NCI-H2196 treated with DMSO at 0.1 percent for 48 hours (cell line): ENCODE results near the gene REXO1.

Source experiments
- DNase-seq: peaks from one replicate; lab custom pipeline; 2025; ENCODE audit not compliant: unreplicated experiment; lab: John Stamatoyannopoulos, UW

The REXO1 gene

DNA sequence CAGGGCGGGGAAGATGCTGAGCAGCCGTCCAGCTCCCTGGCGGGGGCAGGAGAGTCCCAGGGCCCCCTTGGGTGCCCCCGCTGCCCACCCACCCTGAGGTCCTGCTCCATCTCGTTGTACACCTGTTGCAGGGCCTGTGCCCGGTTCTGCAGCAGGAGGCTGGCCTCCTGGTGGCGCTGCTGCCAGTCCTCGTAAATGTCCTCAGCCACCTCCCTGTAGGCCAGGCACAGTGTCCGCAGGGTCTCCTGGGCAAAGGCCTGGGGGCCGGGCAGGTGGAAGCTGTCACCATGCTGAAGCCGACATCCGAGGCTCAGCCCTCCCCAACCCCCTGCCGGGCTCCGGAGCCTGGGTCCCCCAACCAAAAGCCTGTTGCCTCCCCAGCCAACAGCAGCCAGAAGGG, 56.4 kb downstream of the REXO1 start:
- no peak for DNase-seq

DNA sequence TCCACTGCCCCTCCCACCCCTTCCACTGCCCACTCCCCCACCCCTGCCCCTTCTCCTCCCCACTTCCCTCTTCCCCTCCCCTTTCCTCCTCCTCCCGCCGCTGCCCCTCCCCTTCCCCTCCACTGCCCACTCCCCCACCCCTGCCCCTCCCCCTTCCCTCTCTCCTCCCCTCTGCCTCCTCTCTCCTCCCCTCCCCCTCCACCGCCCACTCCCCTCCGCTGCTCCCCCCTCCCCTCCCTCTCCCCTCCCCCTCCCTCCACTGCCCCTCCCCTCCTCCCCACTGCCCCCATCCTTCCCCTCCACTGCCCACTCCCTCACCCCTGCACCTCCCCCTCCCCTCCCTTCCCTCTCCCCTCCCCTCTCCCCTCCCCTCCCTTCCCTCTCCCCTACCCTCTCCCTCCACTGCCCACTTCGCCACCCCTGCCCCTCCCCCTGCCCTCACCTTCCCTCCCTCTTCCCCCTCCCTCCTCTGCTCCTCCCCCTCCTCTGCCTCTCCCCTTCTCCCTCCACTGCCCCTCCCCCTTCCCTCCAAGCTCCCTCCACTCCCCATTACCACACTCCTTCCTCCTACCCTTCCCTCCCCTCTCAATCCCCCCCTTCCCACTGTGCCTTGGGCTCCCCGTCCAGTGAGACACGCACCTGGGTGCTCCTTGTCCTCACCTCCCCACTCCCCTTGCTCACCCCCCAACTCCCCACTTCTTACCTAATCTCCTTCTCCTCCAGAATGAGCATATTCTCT, 58.1 kb downstream of the REXO1 start:
- DNase-seq, result no peak

- no peak for DNase-seq
These were observed 58.8 kb downstream of the REXO1 start for GRCh38 chr19:1789261-1790041.

DNA sequence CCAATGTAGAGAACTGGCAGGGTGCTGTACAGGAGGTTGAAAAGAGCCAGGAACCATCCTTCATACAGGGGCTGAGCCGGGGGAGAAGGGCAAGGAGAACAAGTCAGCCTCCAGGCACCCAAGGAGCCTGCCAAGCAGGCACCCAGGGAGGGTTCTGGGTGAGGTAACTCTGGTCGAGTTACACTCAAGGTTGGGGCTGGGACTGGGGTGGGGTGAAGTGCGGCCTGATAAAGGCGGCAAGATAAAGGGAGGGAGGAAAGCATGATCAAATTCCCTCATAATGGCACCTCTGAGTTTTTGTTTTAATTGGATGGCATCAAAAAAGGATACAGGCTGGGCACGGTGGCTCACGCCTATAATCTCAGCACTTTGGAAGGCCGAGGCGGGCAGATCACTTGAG, 61.2 kb downstream of the REXO1 start:
- DNase-seq, result no peak

DNA sequence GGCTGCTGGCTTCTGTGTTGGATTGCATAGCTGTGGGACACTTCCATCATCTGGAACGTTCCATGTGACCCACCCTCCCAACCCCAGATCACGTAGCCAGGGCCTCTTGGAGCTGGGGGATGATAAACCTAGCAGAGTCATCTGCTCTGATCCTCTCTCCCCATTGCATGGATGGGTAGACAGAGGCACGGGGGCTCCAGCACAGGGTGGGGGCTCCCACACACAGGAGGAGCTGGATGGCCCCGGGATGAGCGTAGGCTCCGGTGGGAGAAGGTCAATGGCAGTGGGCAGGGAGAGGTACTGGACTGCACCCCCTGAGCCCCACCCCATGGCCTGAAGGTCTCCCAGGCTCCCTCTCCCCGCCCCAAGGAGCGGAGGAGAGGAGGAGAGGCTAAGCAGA, 61.6 kb downstream of the REXO1 start:
- no peak for DNase-seq

- DNase-seq, result no peak
These were observed 63.0 kb downstream of the REXO1 start for GRCh38 chr19:1785310-1785709.

- no peak for DNase-seq
These were observed 64.4 kb downstream of the REXO1 start for GRCh38 chr19:1783874-1784273.

- DNase-seq, result no peak
These were observed 64.9 kb downstream of the REXO1 start for GRCh38 chr19:1783354-1783753.

DNA sequence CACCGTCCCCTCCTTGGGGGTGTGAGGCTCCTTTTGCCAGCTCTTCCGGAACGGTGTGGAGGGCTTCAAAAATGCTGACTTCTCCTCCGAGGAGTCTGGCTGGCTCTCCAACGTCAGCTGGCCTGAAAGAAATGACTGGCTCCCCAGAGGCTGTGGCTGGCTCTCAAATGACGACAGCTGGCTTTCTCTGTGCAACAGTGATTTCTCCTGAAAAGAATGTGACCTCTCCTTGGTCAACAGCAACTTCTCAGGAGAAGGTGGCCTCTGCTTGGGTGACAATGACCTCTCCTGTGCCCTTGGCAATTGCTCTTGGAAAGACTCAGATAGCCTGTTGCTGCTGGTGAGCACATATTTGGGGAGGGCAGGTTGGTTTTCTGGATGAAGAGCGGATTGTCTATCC, 65.8 kb downstream of the REXO1 start:
- DNase-seq, result no peak

DNA sequence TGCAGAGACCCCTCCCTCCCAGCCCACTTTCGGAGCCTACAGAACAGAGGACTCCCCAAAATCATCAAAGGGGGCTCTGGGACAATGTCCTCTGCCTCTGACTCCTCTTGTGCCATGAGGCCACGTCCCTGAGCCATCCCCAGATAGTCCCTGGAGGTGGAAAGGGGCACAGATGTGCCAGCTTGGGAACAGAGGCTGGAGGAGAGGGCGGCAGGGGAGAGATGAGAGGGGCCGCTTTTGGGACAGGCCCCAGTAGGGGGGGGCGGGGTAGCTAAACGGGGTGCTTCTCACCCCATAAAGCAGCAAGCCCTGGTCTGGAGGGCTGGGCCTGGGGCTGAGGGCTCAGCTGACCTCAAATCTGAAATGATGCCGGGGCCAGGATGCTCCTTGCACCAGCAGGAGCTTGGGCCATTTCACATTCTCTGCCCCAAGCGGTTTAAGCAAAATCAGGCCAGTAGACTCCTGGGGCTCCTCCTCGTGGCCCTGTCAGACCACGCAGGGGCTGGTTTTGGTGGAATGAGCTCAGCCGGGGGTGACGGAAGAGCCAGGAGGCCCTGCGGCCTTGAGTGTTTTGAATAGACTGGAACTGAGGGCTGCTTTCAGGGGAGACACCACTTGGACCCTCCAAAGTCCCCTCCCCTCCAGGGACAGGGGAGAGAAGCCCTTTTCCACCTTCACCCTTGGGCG, 67.9 kb downstream of the REXO1 start:
- DNase-seq, result no peak

- DNase-seq, result no peak
These were observed 68.7 kb downstream of the REXO1 start for GRCh38 chr19:1779574-1779973.

GRCh38 chr19:1777149-1777548, 71.1 kb downstream of the REXO1 start:
- DNase-seq, result no peak

GRCh38 chr19:1776606-1777147, 71.6 kb downstream of the REXO1 start:
- no peak for DNase-seq

DNA sequence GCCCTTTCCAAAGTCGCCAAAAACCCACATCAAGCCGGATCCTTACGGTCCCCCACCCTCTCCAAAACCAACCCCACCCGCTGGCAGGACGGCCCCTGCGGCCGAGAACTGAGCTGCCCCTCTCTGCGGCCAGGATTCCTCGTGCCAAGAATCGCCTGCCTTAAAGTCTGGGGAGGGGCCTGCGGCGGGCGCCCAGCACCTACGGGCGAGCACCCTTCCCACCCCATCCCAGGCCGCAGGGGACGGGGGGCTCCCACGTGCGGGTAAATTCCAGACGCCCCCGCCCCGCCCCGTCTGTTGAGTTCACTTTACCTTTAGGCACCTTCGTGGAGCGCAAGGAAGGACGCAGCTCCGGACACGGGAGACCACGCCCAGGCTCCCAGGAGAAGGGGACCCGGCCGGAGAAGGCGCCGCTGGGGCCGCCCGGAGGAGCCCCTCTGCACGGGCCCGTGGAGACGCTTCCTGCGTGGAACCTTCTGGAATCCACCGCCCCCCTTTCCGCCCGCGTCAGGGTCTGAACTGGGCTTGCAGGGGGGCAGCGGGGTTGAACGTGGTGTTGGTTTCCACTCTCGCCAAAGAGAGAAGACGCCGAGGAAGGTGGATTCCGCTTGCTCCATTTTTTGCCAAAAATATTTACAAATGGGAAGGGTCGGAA, 72.2 kb downstream of the REXO1 start:
- no peak for DNase-seq

DNA sequence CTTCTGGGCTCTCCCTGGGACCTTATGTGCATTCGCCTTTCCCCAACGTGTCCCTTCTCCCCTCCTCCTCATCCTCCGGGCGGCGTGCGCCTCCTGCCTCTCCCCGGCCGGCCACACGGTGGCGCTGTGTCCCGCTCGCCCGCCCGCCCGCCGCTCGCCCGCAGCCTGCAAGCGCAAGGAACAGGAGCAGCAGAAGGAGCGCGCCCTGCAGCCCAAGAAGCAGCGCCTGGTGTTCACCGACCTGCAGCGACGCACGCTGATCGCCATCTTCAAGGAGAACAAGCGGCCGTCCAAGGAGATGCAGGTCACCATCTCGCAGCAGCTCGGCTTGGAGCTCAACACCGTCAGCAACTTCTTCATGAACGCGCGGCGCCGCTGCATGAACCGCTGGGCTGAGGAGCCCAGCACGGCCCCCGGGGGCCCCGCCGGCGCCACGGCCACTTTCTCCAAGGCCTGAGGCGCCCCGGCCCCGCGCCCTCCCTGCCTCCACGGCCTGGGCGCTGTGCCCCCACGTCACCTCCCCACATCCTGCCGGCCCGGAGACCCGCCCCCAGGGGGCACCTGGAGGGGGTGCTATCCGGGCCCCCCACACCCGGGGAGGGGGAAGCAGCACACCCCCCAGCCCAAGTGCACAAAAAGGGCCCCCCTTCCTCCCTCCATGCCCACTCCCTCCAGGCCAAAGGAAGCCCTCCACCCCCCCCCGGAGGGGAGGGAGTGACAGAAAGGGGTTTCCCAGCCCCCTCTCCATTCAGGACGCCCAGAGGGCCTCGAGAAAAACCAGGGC, 73.1 kb downstream of the REXO1 start:
- DNase-seq, result no peak

GRCh38 chr19:1773184-1773583, 75.1 kb downstream of the REXO1 start:
- no peak for DNase-seq

GRCh38 chr19:1770866-1771576, 77.3 kb downstream of the REXO1 start:
- DNase-seq, result no peak

GRCh38 chr19:1769645-1769985, 78.7 kb downstream of the REXO1 start:
- DNase-seq, result no peak

DNA sequence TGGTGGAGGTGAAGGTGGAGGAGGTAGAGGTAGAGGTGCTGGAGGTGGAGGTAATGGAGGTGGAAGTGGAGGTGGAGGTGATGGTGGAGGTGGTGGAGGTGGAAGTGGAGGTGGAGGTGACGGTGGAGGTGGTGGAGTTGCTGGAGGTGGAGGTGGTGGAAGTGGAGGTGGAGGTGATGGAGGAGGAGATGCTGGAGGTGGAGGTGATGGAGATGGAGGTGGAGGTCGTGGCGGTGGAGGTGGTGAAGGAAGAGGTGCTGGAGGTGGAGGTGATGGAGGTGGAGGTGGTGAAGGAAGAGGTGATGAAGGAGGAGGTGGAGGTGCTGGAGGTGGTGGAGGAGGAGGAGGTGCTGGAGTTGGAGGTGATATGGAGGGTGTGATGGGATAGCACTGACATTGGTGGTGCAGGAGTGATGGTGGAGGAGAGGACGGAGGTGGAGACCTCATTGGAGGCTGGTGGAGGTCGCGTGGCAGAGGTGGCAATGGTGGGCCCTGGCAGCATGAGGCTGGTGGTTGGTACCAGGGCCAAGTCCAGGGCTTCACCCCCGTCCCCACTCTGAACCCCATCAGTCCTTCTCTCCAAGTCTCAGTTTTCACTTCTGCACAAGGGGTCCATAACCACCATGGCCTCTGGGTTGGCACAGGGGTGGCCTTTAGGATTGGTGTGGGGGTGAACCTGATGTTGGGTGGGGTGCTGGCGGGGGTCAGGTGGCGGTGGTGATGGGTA, 79.2 kb downstream of the REXO1 start:
- DNase-seq, result no peak
